Gastrocnemius medialis (tissue), 4 donors: ENCODE measurements around the gene LIN52. TPM values are rescaled to one million over a fixed set of nuclear protein-coding genes. Genes with fewer than 3 reads are reported as not detected.

Source experiments
- ATAC-seq, 2 donors: fragments of 150-250 bp; one replicate each; pipeline ENCODE4 v1.9.1; 2016
- DNase-seq, 2 donors: peaks; one replicate each; pipeline ENCODE4 v3.0.0-alpha.2; 2019
- H3K27ac ChIP-seq, 4 donors: fragments of 200-600 bp; sonication (generic); 1 replicate in 1 of 4; 2 replicates in 3 of 4; pipeline ENCODE4 v1.5.1; 2016 to 2018; ENCODE audit warnings: mild to moderate bottlenecking in 2 of 4, moderate library complexity in 1 of 4
- H3K27me3 ChIP-seq, 3 donors: fragments of 200-600 bp; sonication (generic) in 2 of 3; 1 replicate in 1 of 3; 2 replicates in 2 of 3; pipeline versions ENCODE4 v1.5.1 to v1.6.0; 2016 to 2019; ENCODE audit warnings: mild to moderate bottlenecking in 1 of 3, moderate library complexity in 1 of 3
- H3K36me3 ChIP-seq, 2 donors: fragments of 200-600 bp; sonication (generic) in 1 of 2; one replicate each; pipeline ENCODE4 v1.5.1; 2017 to 2018
- H3K4me1 ChIP-seq, 2 donors: fragments of 200-600 bp; sonication (generic) in 1 of 2; one replicate each; pipeline ENCODE4 v1.5.1; 2016 to 2017; ENCODE audit warnings: mild to moderate bottlenecking in 2 of 2
- H3K4me3 ChIP-seq, 4 donors: fragments of 200-600 bp; sonication (generic) in 3 of 4; 1 replicate in 1 of 4; 2 replicates in 3 of 4; pipeline ENCODE4 v1.5.1; 2016 to 2019; ENCODE audit warnings: mild to moderate bottlenecking in 2 of 4
- H3K9me3 ChIP-seq, 3 donors: fragments of 200-600 bp; sonication (generic) in 2 of 3; 1 replicate in 1 of 3; 2 replicates in 2 of 3; pipeline ENCODE4 v1.5.1; 2016 to 2019
- CTCF ChIP-seq, 5 experiments: fragments of 450-650 bp in 3 of 5; fragments of 200-600 bp in 2 of 5; sonication (generic) in 2 of 5; IDR thresholded peaks in 4 of 5; conservative IDR thresholded peaks in 1 of 5; 1 replicate in 4 of 5; 2 replicates in 1 of 5; pipeline ENCODE4 v1.5.1; 2016 to 2019; ENCODE audit warnings: antibody characterized with exemption in 5 of 5, mild to moderate bottlenecking in 3 of 5, moderate library complexity in 3 of 5
- POLR2A ChIP-seq, 2 donors: fragments of 450-650 bp; IDR thresholded peaks; one replicate each; pipeline ENCODE4 v1.6.1; 2017; ENCODE audit warnings: antibody characterized with exemption in 2 of 2, mild to moderate bottlenecking in 2 of 2, moderate library complexity in 2 of 2
- in situ Hi-C, 4 donors: fragments of 200-750 bp; cut with MboI; loops; one replicate each; pipeline versions ENCODE4 v1.15.0 to v1.8.0; 2017; ENCODE audit warnings: low sequenced_read_pairs in 4 of 4
- intact Hi-C: fragments of 100-400 bp; cut with DNase I; formaldehyde crosslinking; loops from one replicate; pipeline ENCODE4 v1.15.1; 2023; ENCODE audit warnings: low total_unique reads
- total RNA-seq, 4 donors: library from RNA; depleted of rRNA; stranded (reverse); fragments of >200 nt; gene quantifications; one replicate each; pipeline versions ENCODE4 v1.1.0 to v1.2.3, GENCODE V29; 2016

Gene LIN52
- total RNA-seq, 4 donors from 2014 or later = 3.4 to 5.6 (median 4.3) TPM

- TF ChIP-seq POLR2A (IDR thresholded peaks at IDR 0.05) = no peak
- Histone ChIP-seq H3K36me3 (no peaks in the 10 kb centered on the region), H3K4me3 (no peak overlapping the region), H3K9me3 (no peaks in the 10 kb centered on the region), H3K4me1 (no peaks in the 10 kb centered on the region), H3K27me3 (no peaks in the 10 kb centered on the region), H3K27ac (no peak overlapping the region)
- in situ Hi-C loops = no loop called here
- intact Hi-C loops = no loop called here
- no peak for DNase-seq
- no peak for ATAC-seq
Observed at GRCh38 chr14:74202113-74202512, 117.4 kb downstream of the LIN52 start.

GRCh38 chr14:74203639-74204038 is 118.9 kb downstream of the LIN52 start:
- intact Hi-C loops = no loop called here
- Histone ChIP-seq H3K9me3 (no peaks in the 10 kb centered on the region), H3K27me3 (no peaks in the 10 kb centered on the region), H3K36me3 (no peaks in the 10 kb centered on the region), H3K4me1 (no peaks in the 10 kb centered on the region), H3K27ac (no peak overlapping the region), H3K4me3 (no peak overlapping the region)
- in situ Hi-C loops = no loop called here
- ATAC-seq (no peak), DNase-seq (no peak)
- TF ChIP-seq POLR2A (IDR thresholded peaks at IDR 0.05) (no peak), CTCF (IDR thresholded peaks at IDR 0.05 in 4 of 5, conservative IDR thresholded peaks at IDR 0.05 in 1 of 5) (no peak)

GRCh38 chr14:74204491-74204890 is 119.7 kb downstream of the LIN52 start:
- Histone ChIP-seq H3K4me3 (no peak overlapping the region), H3K4me1 (no peaks in the 10 kb centered on the region), H3K9me3 (no peaks in the 10 kb centered on the region), H3K36me3 (no peaks in the 10 kb centered on the region), H3K27me3 (no peaks in the 10 kb centered on the region), H3K27ac (no peak overlapping the region)
- ATAC-seq (no peak), DNase-seq (no peak)
- in situ Hi-C loops = no loop called here
- intact Hi-C loops = no loop called here
- no peak for TF ChIP-seq CTCF (IDR thresholded peaks at IDR 0.05 in 4 of 5, conservative IDR thresholded peaks at IDR 0.05 in 1 of 5)
- no peak for TF ChIP-seq POLR2A (IDR thresholded peaks at IDR 0.05)

GRCh38 chr14:74205882-74206281 is 121.1 kb downstream of the LIN52 start:
- intact Hi-C loops = no loop called here
- DNase-seq (no peak), ATAC-seq (no peak)
- H3K36me3 ChIP-seq = no peaks in the 10 kb centered on the region
- H3K4me1 ChIP-seq = no peaks in the 10 kb centered on the region
- H3K4me3 ChIP-seq = no peak overlapping the region
- in situ Hi-C loops = no loop called here
- no peak for TF ChIP-seq POLR2A (IDR thresholded peaks at IDR 0.05)
- TF ChIP-seq CTCF (IDR thresholded peaks at IDR 0.05 in 4 of 5, conservative IDR thresholded peaks at IDR 0.05 in 1 of 5) = no peak
- no peak overlapping the region for H3K27ac ChIP-seq
- H3K9me3 ChIP-seq = no peaks in the 10 kb centered on the region
- no peaks in the 10 kb centered on the region for H3K27me3 ChIP-seq

- Histone ChIP-seq H3K9me3 (no peaks in the 10 kb centered on the region), H3K36me3 (no peaks in the 10 kb centered on the region), H3K4me3 (no peak overlapping the region), H3K27me3 (no peaks in the 10 kb centered on the region), H3K27ac (no peak overlapping the region), H3K4me1 (no peaks in the 10 kb centered on the region)
- TF ChIP-seq POLR2A (IDR thresholded peaks at IDR 0.05) (no peak), CTCF (IDR thresholded peaks at IDR 0.05 in 4 of 5, conservative IDR thresholded peaks at IDR 0.05 in 1 of 5) (no peak)
- intact Hi-C loops (no loop called here), in situ Hi-C loops (no loop called here)
- no peak for DNase-seq
- ATAC-seq = no peak
Observed at GRCh38 chr14:74207943-74208342, 123.2 kb downstream of the LIN52 start.
